ENCODE data around the gene MUC5AC.

Gene MUC5AC

DNA sequence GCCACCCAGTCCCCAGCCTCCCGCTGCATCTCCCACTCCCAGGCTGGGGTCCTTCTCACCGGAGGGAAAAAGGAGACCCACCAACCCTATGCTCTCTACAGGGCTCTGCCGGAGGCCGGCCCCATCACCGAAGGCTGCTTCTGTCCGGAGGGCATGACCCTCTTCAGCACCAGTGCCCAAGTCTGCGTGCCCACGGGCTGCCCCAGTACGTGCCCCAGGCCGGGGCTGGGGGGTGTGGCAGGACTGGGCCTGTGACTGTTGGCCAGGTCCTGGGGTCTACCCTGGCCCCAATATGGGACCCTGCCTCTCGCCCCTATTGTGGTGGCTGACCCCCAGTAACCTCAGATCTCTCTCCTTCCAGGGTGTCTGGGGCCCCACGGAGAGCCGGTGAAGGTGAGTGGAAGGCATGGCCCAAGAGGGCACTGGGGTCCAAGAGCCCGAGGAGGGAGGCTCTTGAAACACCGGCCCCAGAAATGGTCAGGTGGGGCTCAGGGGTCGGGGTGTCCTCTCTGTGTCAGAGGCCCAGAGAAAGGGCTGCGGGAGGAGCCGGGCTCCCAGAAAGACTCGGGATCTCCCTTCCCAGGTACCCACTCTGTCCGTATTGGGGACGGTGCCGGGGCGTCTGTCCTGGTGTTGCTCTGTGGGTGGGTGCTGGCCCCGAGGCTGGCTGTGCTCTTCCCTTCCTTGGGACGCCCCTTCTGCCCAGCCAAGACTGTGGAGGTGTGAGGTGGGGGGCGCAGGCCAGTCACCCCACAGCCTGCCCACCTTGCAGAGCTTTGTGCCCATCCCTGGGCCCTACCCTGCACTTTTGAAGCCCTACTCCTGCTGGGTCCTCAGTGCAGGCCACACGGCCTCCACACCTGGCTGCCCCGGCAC, 39.0 kb downstream of the MUC5AC start:
- DNase-seq (ENCODE audit: low spot score), result no peak

DNA sequence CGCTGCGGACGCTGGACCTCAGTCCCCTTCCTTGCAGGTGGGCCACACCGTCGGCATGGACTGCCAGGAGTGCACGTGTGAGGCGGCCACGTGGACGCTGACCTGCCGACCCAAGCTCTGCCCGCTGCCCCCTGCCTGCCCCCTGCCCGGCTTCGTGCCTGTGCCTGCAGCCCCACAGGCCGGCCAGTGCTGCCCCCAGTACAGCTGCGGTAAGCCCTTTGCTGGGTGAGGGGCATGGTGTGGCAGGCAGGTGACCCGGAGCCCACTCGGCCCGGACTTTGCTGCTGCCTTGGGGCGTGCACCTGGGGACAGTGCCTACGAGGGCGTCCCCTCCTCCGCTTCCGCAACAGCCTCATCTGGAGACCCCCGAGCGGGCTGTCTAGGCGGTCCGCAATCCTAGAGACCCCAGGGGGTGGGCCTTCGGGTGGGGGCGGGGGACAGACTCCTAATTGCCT, 39.7 kb downstream of the MUC5AC start:
- DNase-seq (ENCODE audit: low spot score), result no peak

DNA sequence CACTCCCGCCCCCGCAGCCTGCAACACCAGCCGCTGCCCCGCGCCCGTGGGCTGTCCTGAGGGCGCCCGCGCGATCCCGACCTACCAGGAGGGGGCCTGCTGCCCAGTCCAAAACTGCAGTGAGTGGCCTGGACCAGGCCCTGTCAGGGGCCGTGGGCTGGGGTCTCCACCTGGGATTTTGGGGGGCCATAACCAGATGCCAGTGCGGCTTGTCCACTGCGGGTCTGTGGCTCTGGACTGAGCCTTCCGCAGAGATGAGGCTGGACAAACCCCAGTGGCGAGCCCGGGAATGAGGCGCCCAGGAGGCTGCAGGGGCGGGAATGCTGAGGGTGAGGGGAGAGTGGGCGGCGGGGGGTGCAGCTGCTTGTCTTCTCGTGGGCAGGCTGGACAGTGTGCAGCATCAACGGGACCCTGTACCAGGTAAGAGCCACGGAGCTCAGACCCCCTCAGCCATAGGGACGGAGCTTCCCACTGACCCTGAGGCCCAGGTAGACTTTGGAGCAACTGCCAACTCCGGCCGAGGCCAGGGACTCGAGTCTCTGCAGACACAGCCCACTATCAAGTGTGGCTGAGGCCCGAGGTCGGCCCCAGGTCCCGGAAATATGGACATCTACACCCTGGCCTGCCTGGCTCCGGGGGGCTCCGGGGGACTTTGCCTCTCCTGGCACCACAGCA, 40.3 kb downstream of the MUC5AC start:
- DNase-seq (ENCODE audit: low spot score), result no peak

DNA sequence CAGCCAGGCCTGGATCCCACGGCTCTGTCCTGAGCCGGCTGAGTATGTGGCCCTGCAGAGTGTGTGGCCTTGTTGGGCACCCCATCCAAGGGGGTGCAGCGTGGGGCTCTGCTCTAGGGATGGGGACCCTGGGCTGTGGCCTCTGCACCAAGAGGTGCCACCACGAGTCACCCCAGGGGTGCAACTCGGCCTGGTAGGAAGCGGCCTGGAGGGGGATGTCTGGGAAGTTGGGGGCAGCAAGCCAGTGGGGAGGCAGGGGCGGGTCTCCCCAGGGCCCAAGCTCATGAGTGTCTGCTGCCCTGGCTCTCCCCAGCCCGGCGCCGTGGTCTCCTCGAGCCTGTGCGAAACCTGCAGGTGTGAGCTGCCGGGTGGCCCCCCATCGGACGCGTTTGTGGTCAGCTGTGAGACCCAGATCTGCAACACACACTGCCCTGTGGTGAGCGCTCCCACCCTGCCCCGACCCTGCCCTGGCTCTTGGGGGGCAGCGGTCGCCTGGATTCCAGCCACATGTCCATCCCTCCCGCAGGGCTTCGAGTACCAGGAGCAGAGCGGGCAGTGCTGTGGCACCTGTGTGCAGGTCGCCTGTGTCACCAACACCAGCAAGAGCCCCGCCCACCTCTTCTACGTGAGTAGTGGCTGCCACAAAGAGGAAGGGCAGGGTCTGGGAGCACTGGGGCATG, 40.9 kb downstream of the MUC5AC start:
- DNase-seq (ENCODE audit: low spot score), result no peak

DNA sequence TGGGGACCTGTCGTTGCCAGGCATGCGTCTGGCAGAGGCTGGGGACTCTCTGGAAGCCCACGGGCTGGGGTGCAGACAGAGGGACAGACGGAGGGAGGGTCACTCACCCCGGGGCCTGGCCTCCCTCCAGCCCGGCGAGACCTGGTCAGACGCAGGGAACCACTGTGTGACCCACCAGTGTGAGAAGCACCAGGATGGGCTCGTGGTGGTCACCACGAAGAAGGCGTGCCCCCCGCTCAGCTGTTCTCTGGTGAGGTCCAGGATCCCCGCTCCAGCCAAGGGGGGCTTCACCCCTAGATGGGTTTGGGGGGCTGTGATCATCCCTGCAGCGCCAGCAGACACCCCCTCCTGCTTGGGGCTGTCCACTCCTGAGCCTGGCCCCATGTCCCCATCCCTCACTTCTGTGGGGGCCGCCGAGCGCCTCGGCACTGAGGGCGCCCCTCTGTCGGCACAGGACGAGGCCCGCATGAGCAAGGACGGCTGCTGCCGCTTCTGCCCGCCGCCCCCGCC, 41.5 kb downstream of the MUC5AC start:
- no peak for DNase-seq (ENCODE audit: low spot score)

DNA sequence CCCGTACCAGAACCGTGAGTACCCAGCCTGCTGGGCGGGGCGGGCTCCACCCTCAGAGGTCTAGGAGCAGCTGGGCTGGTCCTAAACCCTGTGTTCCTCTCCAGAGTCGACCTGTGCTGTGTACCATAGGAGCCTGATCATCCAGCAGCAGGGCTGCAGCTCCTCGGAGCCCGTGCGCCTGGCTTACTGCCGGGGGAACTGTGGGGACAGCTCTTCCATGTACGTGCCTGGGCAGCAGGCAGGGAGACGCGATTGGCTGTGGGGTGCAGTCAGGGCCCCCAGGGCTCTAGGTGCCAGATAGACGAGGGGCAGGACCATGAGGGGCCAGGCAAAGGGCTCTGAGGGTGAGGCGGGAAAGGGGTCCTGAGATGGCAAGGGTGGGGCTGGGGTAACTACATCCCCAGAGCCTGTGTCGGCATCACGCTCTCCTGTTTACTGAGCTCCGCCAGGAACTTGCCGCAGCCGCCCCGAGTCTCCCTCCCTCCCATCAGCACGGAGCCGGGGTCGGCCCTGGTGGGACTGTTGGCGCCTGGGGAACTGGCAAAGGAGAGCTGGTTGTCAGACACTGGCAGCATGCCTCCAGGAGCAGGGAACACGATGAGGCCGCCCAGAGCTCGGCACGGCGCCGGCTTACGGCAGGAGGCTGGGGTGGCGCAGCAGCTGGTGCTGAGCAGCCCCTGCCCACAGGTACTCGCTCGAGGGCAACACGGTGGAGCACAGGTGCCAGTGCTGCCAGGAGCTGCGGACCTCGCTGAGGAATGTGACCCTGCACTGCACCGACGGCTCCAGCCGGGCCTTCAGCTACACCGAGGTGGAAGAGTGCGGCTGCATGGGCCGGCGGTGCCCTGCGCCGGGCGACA, 42.2 kb downstream of the MUC5AC start:
- peak; percentile 13 for DNase-seq (ENCODE audit: low spot score)

DNA sequence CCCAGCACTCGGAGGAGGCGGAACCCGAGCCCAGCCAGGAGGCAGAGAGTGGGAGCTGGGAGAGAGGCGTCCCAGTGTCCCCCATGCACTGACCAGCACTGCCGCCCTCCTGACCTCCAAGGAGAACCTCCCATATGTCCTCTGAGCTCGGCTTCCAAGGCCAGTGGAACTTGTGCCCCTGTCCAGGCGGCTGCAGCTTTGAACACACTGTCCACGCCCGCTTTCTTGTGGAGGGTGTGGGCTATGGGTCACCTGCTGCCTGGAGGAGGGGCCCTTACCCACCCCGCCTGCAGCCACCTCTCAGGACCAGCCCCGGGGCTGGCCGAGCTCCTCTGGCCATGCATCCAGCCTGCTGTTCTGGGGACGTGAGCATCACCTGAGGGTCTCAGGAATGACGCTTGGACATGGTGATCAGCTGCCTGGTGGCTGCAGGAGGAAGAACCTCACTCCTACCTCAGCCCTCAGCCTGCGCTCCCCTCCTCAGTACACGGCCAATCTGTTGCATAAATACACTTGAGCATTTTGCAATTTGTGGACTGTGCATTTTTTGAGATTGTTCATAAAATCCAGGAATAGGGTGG, 42.9 kb downstream of the MUC5AC start:
- no peak for DNase-seq (ENCODE audit: low spot score)

DNA sequence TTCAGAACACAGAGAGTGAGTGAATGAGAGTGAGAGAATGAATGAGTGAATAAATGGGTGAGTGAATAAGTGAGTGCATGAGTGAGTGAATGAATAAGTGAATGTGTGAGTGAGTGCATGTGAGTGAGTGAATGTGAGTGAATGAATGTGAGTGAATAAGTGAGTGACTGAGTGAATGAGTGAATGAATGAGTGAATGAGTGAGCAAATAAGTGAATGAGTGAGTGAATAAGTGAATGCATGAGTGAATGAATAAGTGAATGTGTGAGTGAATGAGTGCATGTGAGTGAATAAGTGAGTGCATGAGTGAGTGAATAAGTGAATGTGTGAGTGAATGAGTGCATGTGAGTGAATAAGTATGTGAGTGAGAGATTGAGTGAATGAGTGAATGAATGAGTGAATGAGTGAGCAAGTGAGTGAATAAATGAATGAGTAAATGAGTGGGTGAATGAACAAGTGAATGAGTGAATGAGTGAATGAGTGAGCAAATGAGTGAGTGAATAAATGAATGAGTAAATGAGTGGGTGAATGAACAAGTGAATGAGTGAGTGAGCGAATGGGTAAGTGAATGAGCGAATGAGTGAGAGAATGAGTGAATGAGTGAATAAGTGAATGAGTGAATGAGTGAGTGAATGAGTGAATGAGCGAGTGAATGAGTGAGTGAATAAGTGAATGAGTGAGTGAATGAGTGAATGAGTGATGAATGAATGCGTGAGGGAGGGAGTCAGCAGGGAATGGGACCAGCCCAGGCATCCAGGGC, 43.8 kb downstream of the MUC5AC start:
- no peak for DNase-seq (ENCODE audit: low spot score)

DNA sequence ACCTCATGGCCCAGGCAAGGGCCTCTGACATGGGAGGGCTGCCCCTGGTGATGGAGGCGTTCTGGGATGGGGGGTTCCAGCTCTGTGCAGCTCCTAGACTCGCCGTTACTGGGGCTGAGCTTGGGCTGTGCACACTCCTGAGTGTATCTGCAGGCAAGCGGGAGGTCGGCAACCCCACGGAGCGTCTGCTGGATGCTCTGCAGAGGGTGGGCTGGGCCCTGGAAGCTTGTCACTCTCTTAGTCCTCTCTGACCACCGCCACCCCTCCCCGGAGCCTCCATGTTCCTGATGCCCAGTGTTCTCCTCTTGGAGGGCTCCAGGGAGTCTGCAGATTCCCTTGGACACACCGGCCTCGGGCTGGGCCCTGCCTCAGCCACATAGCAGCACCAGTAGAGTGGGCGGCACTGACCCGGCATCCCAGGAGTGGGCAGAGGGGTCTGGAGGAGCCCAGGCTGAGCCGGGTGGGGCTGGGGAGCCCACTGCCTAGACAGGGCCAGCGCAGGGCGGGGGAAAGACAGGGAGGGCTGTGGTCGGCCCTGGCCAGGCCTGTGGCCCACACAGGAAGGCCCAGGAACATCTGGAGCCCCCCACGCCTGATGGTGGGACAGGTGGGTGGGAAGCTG, 44.5 kb downstream of the MUC5AC start:
- peak; percentile 52 for DNase-seq (ENCODE audit: low spot score)

DNA sequence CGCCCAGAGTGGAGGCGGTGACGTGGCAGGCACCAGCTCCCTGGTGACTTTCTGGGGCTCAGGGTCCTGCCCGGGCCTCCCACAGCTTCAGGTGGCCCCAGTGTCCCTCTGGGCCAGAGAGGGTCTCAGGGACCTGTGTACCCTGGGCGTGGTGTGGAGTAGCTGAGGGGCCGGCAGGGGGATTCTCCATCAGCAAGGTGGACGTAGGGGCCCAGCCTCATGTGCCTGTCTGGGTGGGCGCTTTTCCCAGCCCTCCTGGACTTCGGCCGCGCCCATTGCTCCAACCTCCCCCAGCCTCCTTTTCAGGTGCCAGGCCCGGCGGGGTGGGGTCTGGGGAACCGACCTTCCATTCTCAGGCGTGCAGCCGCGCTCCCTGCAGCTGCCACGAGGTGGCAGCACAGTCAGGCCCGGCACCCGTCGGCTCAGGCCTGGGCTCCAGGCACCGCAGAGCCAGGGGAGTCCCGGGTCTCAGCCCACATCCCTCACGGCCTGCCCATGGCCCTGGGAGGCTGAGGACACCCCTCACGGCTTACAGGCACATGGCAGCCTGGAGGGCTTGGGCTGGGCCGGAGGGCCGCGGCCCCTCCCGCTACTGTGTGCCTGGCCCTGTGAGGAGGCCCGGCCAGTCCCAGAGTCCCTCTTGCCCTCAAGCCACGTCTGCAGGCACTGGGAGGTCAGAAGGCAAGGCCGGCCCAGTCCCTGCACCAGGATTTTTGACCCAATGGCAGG, 45.2 kb downstream of the MUC5AC start:
- DNase-seq (ENCODE audit: low spot score), result peak; percentile 94

DNA sequence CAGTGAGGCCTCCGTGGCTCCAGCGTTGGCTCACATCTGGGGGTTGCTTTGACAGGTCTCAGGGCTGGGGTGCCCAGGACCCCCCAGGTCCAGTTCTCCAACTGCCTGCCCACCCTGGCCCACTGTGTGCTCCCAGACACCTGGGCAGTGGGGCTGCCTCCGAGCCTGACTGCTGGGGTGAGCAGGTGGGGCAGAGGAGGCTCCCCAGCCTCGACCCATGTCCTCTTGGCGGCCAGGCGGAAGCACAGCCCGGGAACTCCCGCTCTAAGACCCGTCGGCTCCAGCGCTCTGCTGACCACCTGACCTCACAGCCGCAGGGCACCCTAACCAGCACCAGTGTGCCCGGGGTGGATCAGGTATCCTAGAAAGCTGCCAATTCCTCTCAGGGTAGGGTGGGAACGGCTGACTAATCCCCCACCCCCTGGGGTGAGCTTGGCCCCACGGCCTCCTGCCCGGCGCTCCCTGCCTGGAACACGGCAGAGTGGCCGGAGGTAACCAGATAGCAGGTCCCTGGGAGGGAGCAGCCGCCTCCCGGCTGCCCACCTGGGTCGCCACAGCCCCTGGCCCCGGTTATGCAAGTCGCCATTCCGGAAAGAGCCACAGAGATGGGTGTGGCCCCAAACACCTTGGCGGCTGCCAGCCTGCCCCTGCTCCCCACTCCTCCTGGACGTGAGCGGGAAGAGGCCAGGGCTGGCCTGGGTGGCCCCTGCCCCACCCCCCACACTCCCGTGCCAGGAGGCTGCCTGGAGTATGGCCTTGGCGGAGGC, 45.9 kb downstream of the MUC5AC start:
- DNase-seq (ENCODE audit: low spot score), result peak; percentile 11

DNA sequence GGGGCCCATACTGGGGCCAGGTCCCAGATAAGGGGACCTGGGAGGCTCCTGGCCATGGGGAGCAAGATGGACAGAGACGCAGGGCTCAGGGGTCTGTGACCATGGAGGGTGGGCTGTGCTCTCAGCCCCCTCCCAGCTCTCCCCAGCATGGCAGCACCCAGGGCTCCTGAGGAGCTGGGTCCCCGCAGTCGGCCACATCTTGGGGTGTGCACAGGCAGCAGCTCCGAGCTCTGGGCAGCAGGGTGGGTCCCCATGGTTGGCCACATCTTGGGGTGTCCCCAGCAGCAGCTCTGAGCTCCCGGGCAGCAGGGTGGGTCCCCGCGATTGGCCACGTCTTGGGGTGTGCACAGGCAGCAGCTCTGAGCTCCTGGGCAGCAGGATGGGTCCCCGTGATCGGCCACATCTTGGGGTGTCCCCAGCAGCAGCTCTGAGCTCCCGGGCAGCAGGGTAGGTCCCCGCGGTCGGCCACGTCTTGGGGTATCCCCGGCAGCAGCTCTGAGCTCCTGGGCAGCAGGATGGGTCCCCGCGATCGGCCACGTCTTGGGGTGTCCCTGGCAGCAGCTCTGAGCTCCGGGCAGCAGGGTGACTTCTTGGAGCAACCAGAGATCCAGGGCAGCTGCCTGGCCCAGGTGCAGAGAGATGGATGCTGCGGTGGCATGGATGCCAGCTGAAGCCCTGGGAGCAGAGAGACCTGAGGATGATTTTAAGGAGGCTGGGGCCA, 46.8 kb downstream of the MUC5AC start:
- DNase-seq (ENCODE audit: low spot score), result no peak

DNA sequence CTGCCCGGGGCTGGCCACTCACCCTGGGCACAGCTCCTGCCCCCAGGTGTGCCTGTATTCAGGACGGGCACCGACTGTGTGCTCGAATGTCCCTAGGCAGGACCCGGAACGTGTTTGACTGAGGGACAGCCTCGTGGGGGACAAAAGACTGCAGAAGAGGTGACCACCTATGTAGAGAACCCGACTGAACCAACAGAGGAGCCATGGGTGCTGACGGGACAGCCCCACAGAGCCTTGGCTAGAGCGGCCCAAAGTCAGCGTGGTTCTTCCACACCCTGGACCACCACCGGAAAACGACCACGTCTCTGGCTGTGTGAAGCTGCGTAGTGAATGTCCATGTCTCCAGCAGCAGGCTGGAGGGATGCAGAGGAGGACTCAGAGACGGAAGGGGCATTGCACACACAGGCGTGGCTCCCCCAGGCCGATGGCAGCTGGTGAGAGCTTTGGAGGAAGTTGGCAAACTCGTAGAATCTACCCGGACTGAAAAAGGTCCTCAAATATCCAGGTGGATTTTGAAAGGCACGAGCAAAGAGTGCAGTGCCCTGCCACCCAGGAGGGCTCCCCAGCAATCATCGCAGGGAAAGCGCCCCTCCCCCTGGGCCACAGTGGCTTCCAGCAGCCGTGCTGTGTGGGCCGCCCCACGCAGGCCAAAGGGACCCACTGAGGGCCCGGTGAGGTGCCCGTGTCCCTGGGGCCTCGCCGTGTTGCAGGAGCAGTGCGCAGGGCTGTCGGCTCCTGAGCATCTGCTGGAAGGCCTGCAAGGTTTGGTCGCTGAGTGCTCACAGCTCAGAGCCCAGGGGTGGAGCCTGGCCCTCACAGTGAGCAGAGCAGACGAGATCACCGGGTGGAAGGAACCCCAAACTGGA, 47.6 kb downstream of the MUC5AC start:
- DNase-seq (ENCODE audit: low spot score), result peak; percentile 8

DNA sequence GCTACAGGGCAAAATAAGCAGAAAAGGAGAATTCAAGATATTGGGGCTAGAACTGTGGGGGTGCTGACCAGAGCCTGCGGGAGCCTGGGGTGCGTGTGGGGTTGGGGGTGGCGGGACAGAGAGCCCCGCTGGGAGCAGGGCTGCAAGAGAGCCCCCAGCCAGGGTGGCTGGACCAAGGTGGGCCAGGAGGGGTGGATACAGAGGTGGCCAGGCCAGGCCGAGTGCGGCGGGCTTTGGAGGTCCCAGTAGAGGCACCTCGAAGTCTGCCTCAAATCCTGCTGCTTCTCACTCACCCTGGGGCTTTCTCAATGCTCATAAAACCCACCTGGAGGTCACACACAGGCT, 48.2 kb downstream of the MUC5AC start:
- DNase-seq (ENCODE audit: low spot score), result no peak

DNA sequence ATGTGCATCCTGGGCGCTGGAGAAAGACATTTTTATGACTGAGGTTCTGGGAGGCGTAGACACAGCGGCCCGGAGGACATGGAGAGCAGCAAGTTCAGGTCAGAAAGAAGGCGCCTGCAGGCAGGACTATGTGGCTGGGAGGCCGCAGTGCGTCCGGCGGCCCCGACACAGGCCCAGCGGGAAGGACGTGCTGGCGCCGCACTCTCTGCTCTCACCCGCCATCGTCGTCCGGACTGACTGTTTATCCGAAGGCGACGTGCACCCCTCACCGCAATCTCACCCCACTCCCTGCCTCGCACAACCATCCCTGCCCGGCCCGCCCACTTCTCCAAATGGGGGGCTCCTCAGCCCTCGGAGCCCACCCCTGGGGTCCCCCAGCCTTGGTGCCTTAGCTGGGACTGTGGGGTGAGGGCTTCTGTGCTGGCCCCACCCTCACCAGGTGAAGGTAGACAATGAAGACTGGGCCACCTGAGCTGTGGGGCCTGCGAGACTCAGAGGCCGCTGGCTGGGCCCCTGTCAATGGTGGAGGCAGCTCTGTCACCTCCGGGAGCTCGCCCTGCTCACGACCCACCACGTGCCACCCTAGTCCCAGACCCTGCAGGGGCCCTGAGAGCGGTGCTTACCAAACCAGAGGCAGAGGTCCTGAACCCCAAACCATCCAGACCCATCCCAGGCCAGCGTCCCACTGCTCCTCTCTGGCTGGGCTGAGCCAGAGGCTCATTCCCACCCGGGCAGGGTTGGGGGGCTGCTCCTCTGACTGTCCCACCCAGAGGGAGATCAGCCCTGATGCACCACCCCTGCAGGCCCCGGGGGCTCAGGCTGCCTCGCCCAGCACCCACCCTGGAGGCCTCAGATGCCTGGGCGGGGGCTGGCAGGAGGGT, 48.9 kb downstream of the MUC5AC start:
- no peak for DNase-seq (ENCODE audit: low spot score)

Measured in AG08396 (cell line).